Stomach (tissue), 4 donors: Measurements from ENCODE around the gene GLRX2.

Experiments
- CTCF ChIP-seq, 7 experiments: fragments of 450-650 bp in 4 of 7; fragments of 200-600 bp in 3 of 7; sonication (generic) in 3 of 7; IDR thresholded peaks; one replicate each; pipeline ENCODE4 v1.5.1; 2016 to 2019; ENCODE audit warnings: antibody characterized with exemption in 7 of 7, control low read depth in 2 of 7, mild to moderate bottlenecking in 1 of 7
- EP300 ChIP-seq: sonication (generic); formaldehyde crosslinking; IDR thresholded peaks from one replicate; pipeline ENCODE4 v1.6.1; 2017; ENCODE audit warnings: antibody characterized with exemption
- POLR2A ChIP-seq, 4 donors: fragments of 450-650 bp; IDR thresholded peaks; one replicate each; pipeline ENCODE4 v1.6.1; 2016; ENCODE audit warnings: antibody characterized with exemption in 4 of 4, control low read depth in 2 of 4, mild to moderate bottlenecking in 1 of 4, moderate library complexity in 1 of 4
- POLR2AphosphoS5 ChIP-seq, 3 donors: sonication (generic); formaldehyde crosslinking; IDR thresholded peaks; one replicate each; pipeline ENCODE4 v1.6.1; 2016; ENCODE audit warnings: antibody characterized with exemption in 3 of 3

- no peak for TF ChIP-seq CTCF (IDR thresholded peaks at IDR 0.05)
- TF ChIP-seq POLR2A (IDR thresholded peaks at IDR 0.05) = no peak
- TF ChIP-seq EP300 = no peak
- TF ChIP-seq POLR2AphosphoS5 (IDR thresholded peaks at IDR 0.05) = no peak
These were observed 3.3 kb upstream of the GLRX2 start for GRCh38 chr1:193108471-193108870.
